Tibial artery (tissue), 4 donors: Measurements from ENCODE around the gene KCNQ4.

Experiments used
- DNase-seq, 2 donors: peaks; one replicate each; pipeline ENCODE4 v3.0.0-alpha.2; 2019
- H3K27ac ChIP-seq, 2 donors: fragments of 200-600 bp; sonication (generic) in 1 of 2; 1 replicate in 1 of 2; 2 replicates in 1 of 2; pipeline ENCODE4 v1.5.1; 2018 to 2019; ENCODE audit warnings: mild to moderate bottlenecking in 1 of 2
- H3K27me3 ChIP-seq, 2 donors: fragments of 200-600 bp; sonication (generic) in 1 of 2; one replicate each; pipeline versions ENCODE4 v1.5.1 to v1.6.0; 2016 to 2019
- H3K36me3 ChIP-seq, 3 donors: fragments of 200-600 bp; sonication (generic) in 2 of 3; one replicate each; pipeline ENCODE4 v1.5.1; 2016 to 2019; ENCODE audit warnings: mild to moderate bottlenecking in 2 of 3
- H3K4me1 ChIP-seq, 4 donors: fragments of 200-600 bp; sonication (generic) in 2 of 4; 1 replicate in 3 of 4; 2 replicates in 1 of 4; pipeline ENCODE4 v1.5.1; 2016 to 2019
- H3K4me3 ChIP-seq, 2 donors: fragments of 200-600 bp; sonication (generic) in 1 of 2; 1 replicate in 1 of 2; 2 replicates in 1 of 2; pipeline ENCODE4 v1.5.1; 2018 to 2019; ENCODE audit warnings: mild to moderate bottlenecking in 2 of 2
- H3K9me3 ChIP-seq, 3 donors: fragments of 200-600 bp; sonication (generic) in 1 of 3; one replicate each; pipeline ENCODE4 v1.5.1; 2016 to 2019
- intact Hi-C: fragments of 100-400 bp; cut with DNase I; formaldehyde crosslinking; loops from one replicate; pipeline ENCODE4 v1.15.0; 2023; ENCODE audit warnings: low total_unique reads
- TF ChIP-seq, protein P1 (sequence below), 2 experiments: fragments of 200-600 bp in 1 of 2; fragments of 450-650 bp in 1 of 2; IDR thresholded peaks; one replicate each; pipeline ENCODE4 v1.5.1; 2017 to 2019; ENCODE audit warnings: antibody characterized with exemption in 2 of 2, mild to moderate bottlenecking in 1 of 2, moderate library complexity in 1 of 2

KCNQ4 gene

DNA sequence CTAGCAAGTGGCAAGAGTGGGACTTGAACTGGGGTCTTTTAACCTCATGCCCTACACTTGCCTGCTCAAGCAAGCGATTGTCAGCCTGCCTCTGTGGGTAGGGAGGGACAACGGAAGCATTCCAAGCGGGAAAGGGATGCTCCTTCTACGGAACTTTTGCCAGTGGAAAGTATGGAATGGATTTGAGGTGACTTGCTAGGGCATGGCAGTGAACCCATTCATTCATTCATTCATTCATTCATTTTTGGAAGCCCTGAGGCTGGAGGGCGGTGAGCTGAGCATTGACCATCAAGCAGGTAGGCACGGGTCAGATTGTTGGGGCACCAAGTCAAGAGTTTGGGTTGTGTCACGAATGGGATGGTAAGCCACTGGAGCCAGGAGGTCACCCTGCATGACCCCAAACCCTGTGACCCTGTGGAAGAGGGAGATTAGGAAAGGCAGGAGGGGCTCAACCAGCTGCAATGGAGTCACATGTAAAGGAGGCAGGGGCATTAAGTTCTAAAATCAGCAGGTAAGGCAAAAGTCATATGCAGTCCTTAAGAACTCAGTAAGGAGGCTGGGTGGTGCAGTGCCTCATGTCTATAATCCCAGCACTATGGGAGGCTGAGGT is 90.4 kb downstream of the KCNQ4 start:
- no peak overlapping the region for H3K27ac ChIP-seq
- intact Hi-C loops = no loop called here
- peaks cover 0 to 4% (median 0%) of the 10 kb centered on the region in 3 donors for H3K36me3 ChIP-seq
- no peak for DNase-seq
- H3K9me3 ChIP-seq = no peaks in the 10 kb centered on the region
- TF ChIP-seq, protein P1, sequence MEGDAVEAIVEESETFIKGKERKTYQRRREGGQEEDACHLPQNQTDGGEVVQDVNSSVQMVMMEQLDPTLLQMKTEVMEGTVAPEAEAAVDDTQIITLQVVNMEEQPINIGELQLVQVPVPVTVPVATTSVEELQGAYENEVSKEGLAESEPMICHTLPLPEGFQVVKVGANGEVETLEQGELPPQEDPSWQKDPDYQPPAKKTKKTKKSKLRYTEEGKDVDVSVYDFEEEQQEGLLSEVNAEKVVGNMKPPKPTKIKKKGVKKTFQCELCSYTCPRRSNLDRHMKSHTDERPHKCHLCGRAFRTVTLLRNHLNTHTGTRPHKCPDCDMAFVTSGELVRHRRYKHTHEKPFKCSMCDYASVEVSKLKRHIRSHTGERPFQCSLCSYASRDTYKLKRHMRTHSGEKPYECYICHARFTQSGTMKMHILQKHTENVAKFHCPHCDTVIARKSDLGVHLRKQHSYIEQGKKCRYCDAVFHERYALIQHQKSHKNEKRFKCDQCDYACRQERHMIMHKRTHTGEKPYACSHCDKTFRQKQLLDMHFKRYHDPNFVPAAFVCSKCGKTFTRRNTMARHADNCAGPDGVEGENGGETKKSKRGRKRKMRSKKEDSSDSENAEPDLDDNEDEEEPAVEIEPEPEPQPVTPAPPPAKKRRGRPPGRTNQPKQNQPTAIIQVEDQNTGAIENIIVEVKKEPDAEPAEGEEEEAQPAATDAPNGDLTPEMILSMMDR (IDR thresholded peaks at IDR 0.05) = no peak
- no peaks in the 10 kb centered on the region for H3K27me3 ChIP-seq
- no peak overlapping the region for H3K4me3 ChIP-seq
- peaks cover 0 to 20% (median 15%) of the 10 kb centered on the region in 4 donors for H3K4me1 ChIP-seq

DNA sequence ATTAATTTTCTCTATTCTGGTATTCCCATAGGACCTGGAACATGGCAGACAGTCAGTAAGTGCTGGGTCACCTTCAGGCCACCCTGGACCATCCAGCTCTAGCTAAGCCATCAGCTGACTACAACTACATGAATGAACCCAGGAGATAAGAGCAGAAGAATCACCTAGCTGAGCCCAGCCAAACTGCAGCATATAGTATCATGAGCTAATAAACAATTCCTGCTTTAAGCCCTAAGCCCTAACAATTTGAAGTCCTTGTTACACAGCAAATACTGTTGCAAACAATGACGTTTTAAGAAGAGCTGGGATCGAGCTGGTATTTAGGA is 92.8 kb downstream of the KCNQ4 start:
- Histone ChIP-seq H3K4me1 (peaks cover 0 to 26% (median 15%) of the 10 kb centered on the region in 4 donors), H3K4me3 (no peak overlapping the region), H3K9me3 (no peaks in the 10 kb centered on the region), H3K27me3 (no peaks in the 10 kb centered on the region), H3K27ac (peak overlapping the region in 1 of 2 donors; percentile 82), H3K36me3 (peaks cover 0 to 4% (median 0%) of the 10 kb centered on the region in 3 donors)
- DNase-seq = no peak
- TF ChIP-seq, protein P1 (IDR thresholded peaks at IDR 0.05) = no peak
- intact Hi-C loops = no loop called here

DNA sequence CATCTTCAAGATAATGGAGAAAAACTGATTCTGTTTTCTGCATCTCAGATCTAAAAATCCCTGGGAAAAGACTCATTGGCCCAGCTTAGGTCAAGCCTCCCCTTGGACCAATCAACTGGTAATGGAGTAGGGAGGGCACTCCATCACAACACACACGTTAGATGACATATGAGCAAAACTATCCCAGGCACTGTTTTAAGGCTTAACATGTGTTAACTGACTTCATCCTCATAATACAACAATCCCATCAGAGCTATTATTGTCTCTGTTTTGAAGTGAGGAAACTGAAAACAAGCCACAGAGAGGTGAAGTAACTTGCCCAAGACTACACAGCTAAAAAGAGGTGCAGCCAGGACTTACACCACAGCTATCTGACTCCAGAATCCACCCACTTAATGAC is 93.3 kb downstream of the KCNQ4 start:
- Histone ChIP-seq H3K27ac (peak overlapping the region; percentile 77 to 82), H3K4me1 (peaks cover 0 to 27% (median 15%) of the 10 kb centered on the region in 4 donors), H3K27me3 (no peaks in the 10 kb centered on the region), H3K4me3 (no peak overlapping the region), H3K36me3 (peaks cover 0 to 4% (median 0%) of the 10 kb centered on the region in 3 donors), H3K9me3 (no peaks in the 10 kb centered on the region)
- TF ChIP-seq, protein P1 (IDR thresholded peaks at IDR 0.05) = no peak
- no peak for DNase-seq
- intact Hi-C loops = no loop called here

DNA sequence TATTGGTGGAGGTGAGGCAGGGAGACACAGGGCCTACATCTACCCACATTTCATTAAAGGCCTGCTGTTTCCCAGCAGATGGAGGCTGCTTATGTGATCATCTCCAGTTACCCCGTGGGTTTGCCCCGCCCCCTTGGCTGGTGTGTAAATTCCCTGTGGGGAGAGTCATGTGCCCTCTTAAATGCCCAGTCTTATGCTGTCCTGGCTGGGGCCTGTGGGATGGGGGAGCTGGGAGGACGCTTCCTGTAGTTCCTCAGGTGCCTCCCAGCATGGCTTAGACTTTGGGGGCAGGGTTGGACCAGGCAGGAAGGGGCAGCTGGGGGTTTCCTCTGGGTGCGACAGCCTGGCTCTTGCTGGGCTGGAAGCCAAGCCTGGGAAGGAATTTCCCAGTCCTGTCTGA is 94.1 kb downstream of the KCNQ4 start:
- H3K9me3 ChIP-seq = no peaks in the 10 kb centered on the region
- no peak overlapping the region for H3K4me3 ChIP-seq
- peaks cover 0 to 27% (median 15%) of the 10 kb centered on the region in 4 donors for H3K4me1 ChIP-seq
- H3K27ac ChIP-seq = peak overlapping the region; percentile 77 to 82
- H3K27me3 ChIP-seq = no peaks in the 10 kb centered on the region
- peak; percentile 87 to 95 for DNase-seq
- intact Hi-C loops = no loop called here
- TF ChIP-seq, protein P1 (IDR thresholded peaks at IDR 0.05) = no peak
- H3K36me3 ChIP-seq = peaks cover 0 to 4% (median 0%) of the 10 kb centered on the region in 3 donors

DNA sequence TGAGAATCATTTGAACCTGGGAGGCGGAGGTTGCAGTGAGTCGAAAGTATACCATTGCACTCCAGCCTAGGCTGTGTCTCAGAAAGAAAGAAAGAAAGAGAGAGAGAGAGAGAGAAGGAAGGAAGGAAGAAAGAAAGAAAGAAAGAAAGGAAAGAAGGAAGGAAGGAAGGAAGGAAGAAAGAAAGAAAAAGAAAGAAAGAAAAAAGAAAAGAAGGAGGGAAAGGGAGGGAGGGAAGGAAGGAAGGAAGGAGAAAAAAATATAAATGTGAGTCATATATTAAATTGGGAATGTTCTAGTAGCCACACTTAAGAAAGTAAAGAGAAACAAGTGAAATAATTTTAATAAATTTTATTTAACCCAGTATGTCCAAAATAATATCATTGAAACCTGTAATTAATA is 95.3 kb downstream of the KCNQ4 start:
- peaks cover 0 to 4% (median 0%) of the 10 kb centered on the region in 3 donors for H3K36me3 ChIP-seq
- intact Hi-C loops = no loop called here
- H3K4me3 ChIP-seq = no peak overlapping the region
- peak overlapping the region; percentile 77 to 82 for H3K27ac ChIP-seq
- peaks cover 0 to 1% of the 10 kb centered on the region in 2 donors for H3K27me3 ChIP-seq
- TF ChIP-seq, protein P1 (IDR thresholded peaks at IDR 0.05) = no peak
- DNase-seq = no peak
- no peaks in the 10 kb centered on the region for H3K9me3 ChIP-seq
- H3K4me1 ChIP-seq = peaks cover 0 to 31% (median 16%) of the 10 kb centered on the region in 4 donors
